GM12801 (cell line): ENCODE data around the gene MRPL54.

Source experiments
- CTCF ChIP-seq: IDR thresholded peaks from one replicate; pipeline ENCODE4 v1.5.1; 2011; ENCODE audit warnings: control low read depth; ENCODE audit not compliant: insufficient read length; ENCODE audit errors: extremely low read depth

MRPL54 gene

GRCh38 chr19:3784607-3785450 is 22.3 kb downstream of the MRPL54 start:
- no peak for TF ChIP-seq CTCF

GRCh38 chr19:3785451-3785937 is 23.0 kb downstream of the MRPL54 start:
- no peak for TF ChIP-seq CTCF

- TF ChIP-seq CTCF: no peak
Observed at GRCh38 chr19:3785938-3786824, 23.7 kb downstream of the MRPL54 start, which contains the start of gene MATK. Gene MATK (minus strand): TSS chr19:3786381. CDS start chr19:3785135, 1,246 bp downstream.

GRCh38 chr19:3788996-3789778 is 26.7 kb downstream of the MRPL54 start:
- TF ChIP-seq CTCF: no peak

GRCh38 chr19:3790209-3790734 is 27.8 kb downstream of the MRPL54 start:
- TF ChIP-seq CTCF: no peak

- no peak for TF ChIP-seq CTCF
Observed at GRCh38 chr19:3790941-3791340, 28.5 kb downstream of the MRPL54 start.
